ENCODE measurements around the gene IFT25. TPM values are rescaled to one million over a fixed set of nuclear protein-coding genes. Genes with fewer than 3 reads are reported as not detected.
A peak's percentile ranks its signal among the peaks of the same experiment; 100 is the strongest.

Gene IFT25
- total RNA-seq, 4 donors from 2014 or later, result 17.4 to 20.8 (median 17.6) TPM

DNA sequence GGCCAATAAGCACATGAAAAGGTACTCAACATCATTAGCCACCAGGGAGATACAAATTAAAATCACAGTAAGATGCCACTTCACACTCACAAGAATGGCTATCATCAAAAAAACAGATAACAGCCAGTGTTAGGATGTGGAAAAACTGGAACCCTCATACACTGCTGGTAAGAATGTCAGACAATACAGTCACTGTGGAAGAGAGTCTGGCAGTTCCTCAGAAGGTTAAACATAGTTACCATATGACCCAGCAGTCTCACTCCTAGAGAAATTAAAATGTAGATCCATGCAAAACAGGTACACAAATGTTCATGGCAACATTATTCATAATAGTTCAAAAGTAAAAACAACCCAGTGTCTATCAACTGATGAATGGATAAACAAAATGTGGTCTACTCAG, 39.2 kb upstream of the IFT25 start:
- Histone ChIP-seq H3K4me1 (peaks cover 0 to 27% (median 21%) of the 10 kb centered on the region in 4 donors), H3K9me3 (no peaks in the 10 kb centered on the region), H3K36me3 (no peaks in the 10 kb centered on the region), H3K27me3 (no peaks in the 10 kb centered on the region), H3K27ac (replicated peaks in 1 of 4) (no peak overlapping the region), H3K4me3 (no peak overlapping the region)
- DNase-seq (ENCODE audit: extremely low spot score), result no peak
- TF ChIP-seq, protein P1, sequence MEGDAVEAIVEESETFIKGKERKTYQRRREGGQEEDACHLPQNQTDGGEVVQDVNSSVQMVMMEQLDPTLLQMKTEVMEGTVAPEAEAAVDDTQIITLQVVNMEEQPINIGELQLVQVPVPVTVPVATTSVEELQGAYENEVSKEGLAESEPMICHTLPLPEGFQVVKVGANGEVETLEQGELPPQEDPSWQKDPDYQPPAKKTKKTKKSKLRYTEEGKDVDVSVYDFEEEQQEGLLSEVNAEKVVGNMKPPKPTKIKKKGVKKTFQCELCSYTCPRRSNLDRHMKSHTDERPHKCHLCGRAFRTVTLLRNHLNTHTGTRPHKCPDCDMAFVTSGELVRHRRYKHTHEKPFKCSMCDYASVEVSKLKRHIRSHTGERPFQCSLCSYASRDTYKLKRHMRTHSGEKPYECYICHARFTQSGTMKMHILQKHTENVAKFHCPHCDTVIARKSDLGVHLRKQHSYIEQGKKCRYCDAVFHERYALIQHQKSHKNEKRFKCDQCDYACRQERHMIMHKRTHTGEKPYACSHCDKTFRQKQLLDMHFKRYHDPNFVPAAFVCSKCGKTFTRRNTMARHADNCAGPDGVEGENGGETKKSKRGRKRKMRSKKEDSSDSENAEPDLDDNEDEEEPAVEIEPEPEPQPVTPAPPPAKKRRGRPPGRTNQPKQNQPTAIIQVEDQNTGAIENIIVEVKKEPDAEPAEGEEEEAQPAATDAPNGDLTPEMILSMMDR (IDR thresholded peaks at IDR 0.05), result no peak
- no peak for TF ChIP-seq POLR2AphosphoS5 (IDR thresholded peaks at IDR 0.05)
- TF ChIP-seq EP300 (IDR thresholded peaks at IDR 0.05), result no peak
- TF ChIP-seq POLR2A (IDR thresholded peaks at IDR 0.05; ENCODE audit: low read depth), result no peak
- intact Hi-C loops (cut with DNase I), result no loop called here

GRCh38 chr1:53982763-53983104, 37.2 kb upstream of the IFT25 start:
- peak overlapping the region; percentile 75 to 86 (median 82) for H3K27ac ChIP-seq (replicated peaks in 1 of 4)

GRCh38 chr1:53982034-53982762, 36.7 kb upstream of the IFT25 start:
- H3K9me3 ChIP-seq, result no peaks in the 10 kb centered on the region
- H3K36me3 ChIP-seq, result no peaks in the 10 kb centered on the region
- H3K4me1 ChIP-seq, result peaks cover 0 to 27% (median 21%) of the 10 kb centered on the region in 4 donors
- intact Hi-C loops (cut with DNase I), result no loop called here
- 34% methylated on average over 20 of the region's 20 CpGs for whole genome bisulfite sequencing
- H3K4me3 ChIP-seq, result peak overlapping the region; percentile 45 to 52 (median 51)
- peak overlapping the region; percentile 75 to 86 (median 82) for H3K27ac ChIP-seq (replicated peaks in 1 of 4)
- DNase-seq (ENCODE audit: extremely low spot score), result no peak
- TF ChIP-seq POLR2A (IDR thresholded peaks at IDR 0.05; ENCODE audit: low read depth) (no peak), EP300 (IDR thresholded peaks at IDR 0.05) (peak; percentile 14), POLR2AphosphoS5 (IDR thresholded peaks at IDR 0.05) (peak; percentile 22 to 53)
- TF ChIP-seq, protein P1 (IDR thresholded peaks at IDR 0.05), result no peak
- H3K27me3 ChIP-seq, result no peaks in the 10 kb centered on the region

More at GRCh38 chr1:53982763-53983104, 37.2 kb upstream of the IFT25 start:
- no peaks in the 10 kb centered on the region for H3K9me3 ChIP-seq
- 31% methylated on average over 4 of the region's 4 CpGs for WGBS
- TF ChIP-seq POLR2AphosphoS5 (IDR thresholded peaks at IDR 0.05) (no peak), POLR2A (IDR thresholded peaks at IDR 0.05; ENCODE audit: low read depth) (no peak), EP300 (IDR thresholded peaks at IDR 0.05) (no peak)
- TF ChIP-seq, protein P1 (IDR thresholded peaks at IDR 0.05), result no peak
- H3K4me1 ChIP-seq, result peaks cover 0 to 27% (median 21%) of the 10 kb centered on the region in 4 donors
- no peaks in the 10 kb centered on the region for H3K36me3 ChIP-seq
- H3K27me3 ChIP-seq, result no peaks in the 10 kb centered on the region
- intact Hi-C loops (cut with DNase I), result no loop called here
- no peak for DNase-seq (ENCODE audit: extremely low spot score)
- peak overlapping the region; percentile 45 to 52 (median 51) for H3K4me3 ChIP-seq

- intact Hi-C loops (cut with DNase I), result no loop called here
- Histone ChIP-seq H3K36me3 (peaks cover 0 to 4% (median 0%) of the 10 kb centered on the region in 4 donors), H3K27ac (replicated peaks in 1 of 4) (peak overlapping the region; percentile 75 to 86 (median 82)), H3K4me3 (no peak overlapping the region), H3K9me3 (no peaks in the 10 kb centered on the region), H3K4me1 (peaks cover 0 to 27% (median 21%) of the 10 kb centered on the region in 4 donors), H3K27me3 (no peaks in the 10 kb centered on the region)
- TF ChIP-seq EP300 (IDR thresholded peaks at IDR 0.05), result peak; percentile 55
- no peak for TF ChIP-seq POLR2A (IDR thresholded peaks at IDR 0.05; ENCODE audit: low read depth)
- TF ChIP-seq, protein P1 (IDR thresholded peaks at IDR 0.05), result no peak
- TF ChIP-seq POLR2AphosphoS5 (IDR thresholded peaks at IDR 0.05), result peak; percentile 43 to 58
- 87% methylated on average over 6 of the region's 6 CpGs for WGBS
- DNase-seq (ENCODE audit: extremely low spot score), result no peak
These were observed 35.7 kb upstream of the IFT25 start for GRCh38 chr1:53981220-53981619.
